HG02623 (cell line): ENCODE results near the gene PLD4.
"Not testable (repeated sequence)": the region's sequence is repeated elsewhere in the genome, so short reads cannot be mapped to it uniquely, and the experiment has no call there.

Experiments used
- ATAC-seq: cut with Tn5 transposase; IDR thresholded peaks from one replicate; pipeline ENCODE4 v1.9.1; 2021; ENCODE audit warnings: moderate library complexity; ENCODE audit not compliant: unreplicated experiment

The PLD4 gene

DNA sequence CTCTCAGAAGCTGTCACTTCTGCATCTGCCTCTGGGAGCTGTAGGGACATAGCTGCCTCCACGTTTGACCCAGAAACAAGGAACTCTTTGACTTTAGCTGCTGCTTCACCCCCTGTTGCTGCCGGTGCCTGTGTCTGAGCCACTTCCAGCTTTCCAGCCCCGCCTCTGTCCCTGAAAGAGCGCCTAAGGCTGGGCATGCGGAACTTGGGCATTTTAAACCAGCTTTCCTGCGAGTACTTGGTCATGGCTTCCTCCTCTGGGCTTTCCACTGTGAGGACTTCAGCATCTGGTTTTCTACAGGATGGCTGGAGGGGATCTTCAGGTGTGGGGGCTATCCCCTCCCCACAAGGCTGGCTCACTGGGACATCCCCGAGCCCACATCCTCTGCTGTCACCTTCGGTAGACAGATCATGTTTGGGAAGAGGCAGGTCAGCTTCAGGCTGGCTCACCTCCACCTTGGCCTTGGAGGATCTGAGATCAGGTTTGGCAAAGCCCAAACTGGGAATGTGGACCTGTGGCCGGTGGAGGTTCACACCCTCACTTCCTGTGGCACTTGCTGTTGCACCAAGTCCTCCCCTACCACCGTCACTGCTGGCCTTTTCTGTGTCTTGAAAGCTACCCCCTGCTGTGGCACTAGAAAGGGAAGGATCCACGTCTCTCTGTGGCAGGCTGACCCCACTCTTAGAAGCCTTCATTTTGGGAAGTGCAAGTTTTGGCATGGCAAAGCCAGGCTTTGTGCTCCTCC is 15.2 kb downstream of the PLD4 start:
- no peak for ATAC-seq

GRCh38 chr14:104940526-104941150 is 16.0 kb downstream of the PLD4 start:
- ATAC-seq, result no peak

- ATAC-seq, result no peak
Observed at GRCh38 chr14:104941508-104942365, 17.1 kb downstream of the PLD4 start.

GRCh38 chr14:104942586-104942985 is 17.9 kb downstream of the PLD4 start:
- no peak for ATAC-seq

DNA sequence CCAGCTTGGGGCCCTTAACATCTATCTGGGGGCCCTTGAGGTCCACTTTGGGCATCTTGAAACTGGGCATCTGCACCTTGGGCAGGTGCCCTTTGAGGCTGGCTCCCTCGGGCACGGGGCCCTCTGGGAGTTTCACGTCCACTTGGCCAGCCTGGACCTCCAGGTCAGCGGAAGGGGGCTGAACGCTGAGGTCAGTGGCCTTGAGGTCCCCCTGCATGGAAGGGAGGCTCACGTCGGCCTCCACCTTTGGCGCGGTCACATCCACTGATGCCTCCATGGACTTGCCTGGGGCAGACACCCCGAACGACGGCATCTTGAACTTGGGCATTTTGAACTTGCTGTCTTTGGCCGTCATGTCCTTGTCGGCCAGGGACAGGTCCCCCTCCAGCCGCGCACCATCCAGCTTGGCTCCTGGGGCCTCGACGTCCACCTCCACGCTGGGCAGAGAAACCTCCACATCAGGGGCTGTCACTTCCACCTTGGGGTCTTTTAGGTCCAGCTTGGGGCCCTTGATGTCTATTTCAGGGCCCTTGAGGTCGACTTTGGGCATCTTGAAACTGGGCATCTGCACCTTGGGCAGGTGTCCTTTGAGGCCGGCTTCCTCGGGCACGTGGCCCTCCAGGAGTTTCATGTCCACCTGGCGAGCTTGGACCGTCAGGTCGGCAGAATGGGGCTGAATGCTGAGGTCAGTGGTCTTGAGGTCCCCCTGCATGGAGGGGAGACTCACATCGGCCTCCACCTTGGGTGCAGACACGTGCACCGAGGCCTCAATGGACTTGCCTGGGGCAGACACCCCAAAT is 18.7 kb downstream of the PLD4 start:
- not testable (repeated sequence) for ATAC-seq

- ATAC-seq, result not testable (repeated sequence)
Observed at GRCh38 chr14:104944016-104944308, 19.3 kb downstream of the PLD4 start.

- ATAC-seq, result not testable (repeated sequence)
Observed at GRCh38 chr14:104944436-104945205, 19.9 kb downstream of the PLD4 start.

DNA sequence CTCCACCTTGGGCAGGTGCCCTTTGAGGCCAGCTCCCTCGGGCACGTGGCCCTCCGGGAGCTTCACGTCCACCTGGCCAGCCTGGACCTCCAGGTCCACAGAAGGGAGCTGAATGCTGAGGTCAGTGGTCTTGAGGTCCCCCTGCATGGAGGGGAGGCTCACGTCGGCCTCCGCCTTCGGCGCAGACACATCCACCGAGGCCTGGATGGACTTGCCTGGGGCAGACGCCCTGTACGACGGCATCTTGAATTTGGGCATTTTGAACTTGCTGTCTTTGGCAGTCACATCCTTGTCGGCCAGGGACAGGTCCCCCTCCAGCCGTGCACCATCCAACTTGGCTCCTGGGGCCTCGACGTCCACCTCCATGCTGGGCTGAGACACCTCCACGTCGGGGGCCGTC is 20.6 kb downstream of the PLD4 start:
- not testable (repeated sequence) for ATAC-seq

DNA sequence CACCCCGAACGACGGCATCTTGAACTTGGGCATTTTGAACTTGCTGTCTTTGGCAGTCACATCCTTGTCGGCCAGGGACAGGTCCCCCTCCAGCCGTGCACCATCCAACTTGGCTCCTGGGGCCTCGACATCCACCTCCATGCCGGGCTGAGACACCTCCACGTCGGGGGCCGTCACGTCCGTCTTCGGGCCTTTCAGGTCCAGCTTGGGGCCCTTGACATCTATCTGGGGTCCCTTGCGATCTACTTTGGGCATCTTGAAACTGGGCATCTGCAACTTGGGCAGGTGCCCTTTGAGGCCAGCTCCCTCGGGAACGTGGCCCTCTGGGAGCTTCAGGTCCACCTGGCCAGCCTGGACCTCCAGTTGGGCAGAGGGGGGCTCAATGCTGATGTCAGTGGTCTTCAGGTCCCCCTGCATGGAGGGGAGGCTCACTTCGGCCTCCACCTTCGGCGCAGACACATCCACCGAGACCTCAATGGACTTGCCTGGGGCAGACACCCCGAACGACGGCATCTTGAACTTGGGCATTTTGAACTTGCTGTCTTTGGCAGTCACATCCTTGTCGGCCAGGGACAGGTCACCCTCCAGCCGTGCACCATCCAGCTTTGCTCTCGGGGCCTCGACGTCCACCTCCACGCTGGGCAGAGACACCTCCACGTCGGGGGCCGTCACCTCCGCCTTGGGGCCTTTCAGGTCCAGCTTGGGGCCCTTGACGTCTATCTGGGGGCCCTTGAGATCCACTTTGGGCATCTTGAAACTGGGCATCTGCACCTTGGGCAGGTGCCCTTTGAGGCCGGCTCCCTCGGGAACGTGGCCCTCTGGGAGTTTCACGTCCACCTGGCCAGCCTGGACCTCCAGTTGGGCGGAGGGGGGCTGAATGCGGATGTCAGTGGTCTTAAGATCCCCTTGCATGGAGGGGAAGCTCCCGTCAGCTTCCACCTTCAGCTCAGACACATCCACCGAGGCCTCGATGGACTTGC is 21.6 kb downstream of the PLD4 start:
- not testable (repeated sequence) for ATAC-seq

GRCh38 chr14:104947201-104947600 is 22.5 kb downstream of the PLD4 start:
- not testable (repeated sequence) for ATAC-seq

DNA sequence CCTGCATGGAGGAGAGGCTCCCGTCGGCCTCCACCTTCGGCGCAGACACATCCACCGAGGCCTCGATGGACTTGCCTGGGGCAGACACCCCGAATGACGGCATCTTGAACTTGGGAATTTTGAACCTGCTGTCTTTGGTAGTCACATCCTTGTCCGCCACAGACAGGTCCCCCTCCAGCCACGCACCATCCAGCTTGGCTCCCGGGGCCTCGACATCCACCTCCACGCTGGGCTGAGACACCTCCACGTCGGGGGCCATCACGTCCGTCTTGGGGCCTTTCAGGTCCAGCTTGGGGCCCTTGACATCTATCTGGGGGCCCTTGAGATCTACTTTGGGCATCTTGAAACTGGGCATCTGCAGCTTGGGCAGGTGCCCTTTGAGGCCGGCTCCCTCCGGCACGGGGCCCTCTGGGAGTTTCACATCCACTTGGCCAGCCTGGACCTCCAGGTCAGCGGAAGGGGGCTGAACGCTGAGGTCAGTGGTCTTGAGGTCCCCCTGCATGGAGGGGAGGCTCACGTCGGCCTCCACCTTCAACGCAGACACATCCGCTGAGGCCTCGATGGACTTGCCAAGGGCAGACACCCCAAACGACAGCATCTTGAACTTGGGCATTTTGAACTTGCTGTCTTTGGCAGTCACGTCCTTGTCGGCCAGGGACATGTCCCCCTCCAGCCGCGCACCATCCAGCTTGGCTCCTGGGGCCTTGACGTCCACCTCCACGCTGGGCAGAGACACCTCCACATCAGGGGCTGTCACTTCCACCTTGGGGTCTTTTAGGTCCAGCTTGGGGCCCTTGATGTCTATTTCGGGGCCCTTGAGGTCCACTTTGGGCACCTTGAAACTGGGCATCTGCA is 23.4 kb downstream of the PLD4 start:
- ATAC-seq, result not testable (repeated sequence)

- no peak for ATAC-seq
Observed at GRCh38 chr14:104948736-104949031, 24.0 kb downstream of the PLD4 start.

- not testable (repeated sequence) for ATAC-seq
Observed at GRCh38 chr14:104949406-104949955, 24.8 kb downstream of the PLD4 start.

- no peak for ATAC-seq
Observed at GRCh38 chr14:104950021-104950420, 25.3 kb downstream of the PLD4 start.

- not testable (repeated sequence) for ATAC-seq
Observed at GRCh38 chr14:104950701-104951100, 26.0 kb downstream of the PLD4 start.

DNA sequence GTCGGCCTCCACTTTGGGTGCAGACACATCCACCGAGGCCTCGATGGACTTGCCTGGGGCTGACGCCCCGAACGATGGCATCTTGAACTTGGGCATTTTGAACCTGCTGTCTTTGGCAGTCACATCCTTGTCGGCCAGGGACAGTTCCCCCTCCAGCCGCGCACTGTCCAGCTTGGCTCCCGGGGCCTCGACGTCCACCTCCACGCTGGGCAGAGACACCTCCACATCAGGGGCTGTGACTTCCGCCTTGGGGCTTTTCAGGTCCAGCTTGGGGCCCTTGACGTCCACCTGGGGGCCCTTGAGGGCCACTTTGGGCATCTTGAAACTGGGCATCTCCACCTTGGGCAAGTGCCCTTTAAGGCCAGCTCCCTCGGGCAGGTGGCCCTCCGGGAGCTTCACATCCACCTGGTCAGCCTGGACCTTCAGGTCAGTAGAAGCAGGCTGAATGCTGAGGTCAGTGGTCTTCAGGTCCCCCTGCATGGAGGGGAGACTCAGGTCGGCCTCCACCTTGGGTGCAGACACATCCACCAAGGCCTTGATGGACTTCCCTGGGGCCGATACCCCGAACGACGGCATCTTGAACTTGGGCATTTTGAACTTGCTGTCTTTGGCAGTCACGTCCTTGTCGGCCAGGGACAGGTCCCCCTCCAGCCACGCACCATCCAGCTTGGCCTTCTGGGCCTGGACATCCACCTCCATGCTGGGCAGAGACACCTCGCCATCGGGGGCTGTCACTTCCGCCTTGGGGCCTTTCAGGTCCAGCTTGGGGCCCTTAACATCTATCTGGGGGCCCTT is 27.4 kb downstream of the PLD4 start:
- not testable (repeated sequence) for ATAC-seq

DNA sequence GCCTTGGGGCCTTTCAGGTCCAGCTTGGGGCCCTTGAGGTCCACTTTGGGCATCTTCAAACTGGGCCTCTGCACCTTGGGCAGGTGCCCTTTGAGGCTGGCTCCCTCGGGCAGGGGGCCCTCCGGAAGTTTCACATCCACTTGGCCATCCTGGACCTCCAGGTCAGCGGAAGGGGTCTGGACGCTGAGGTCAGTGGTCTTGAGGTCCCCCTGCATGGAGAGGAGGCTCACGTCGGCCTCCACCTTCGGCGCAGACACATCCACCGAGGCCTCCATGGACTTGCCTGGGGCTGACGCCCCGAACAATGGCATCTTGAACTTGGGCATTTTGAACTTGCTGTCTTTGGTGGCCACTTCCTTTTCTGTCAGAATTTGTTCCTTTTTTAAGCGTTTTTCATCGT is 28.4 kb downstream of the PLD4 start:
- ATAC-seq, result no peak
